ENCODE measurements around the gene NEUROD2. TPM values are rescaled to one million over a fixed set of nuclear protein-coding genes. Genes with fewer than 3 reads are reported as not detected.
"Not testable (repeated sequence)": the region's sequence is repeated elsewhere in the genome, so short reads cannot be mapped to it uniquely, and the experiment has no call there.

Gene NEUROD2
- total and polyA plus RNA-seq, 9 donors = not detected

DNA sequence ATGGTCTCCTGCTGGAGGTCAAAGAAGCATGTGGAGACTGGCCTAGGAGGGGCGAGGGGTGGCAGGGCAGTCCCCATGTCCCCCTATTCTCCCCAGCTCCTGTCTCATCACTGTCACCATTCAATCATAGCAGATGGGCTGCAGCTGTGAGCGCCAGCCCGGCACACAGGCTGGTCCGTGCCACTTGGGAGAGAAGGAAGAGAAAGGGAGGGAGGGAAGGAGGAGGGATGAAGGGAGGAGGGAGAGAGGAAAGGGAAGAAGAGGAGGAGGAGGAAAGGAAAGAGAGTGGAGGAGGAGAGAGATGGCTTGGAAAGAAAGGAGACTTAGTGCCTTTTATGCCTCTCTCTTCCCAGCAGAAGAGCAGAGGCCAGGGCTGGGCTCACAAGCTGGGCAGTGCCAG lies 12.4 kb downstream of the NEUROD2 start:
- Histone ChIP-seq H3K4me1 (ENCODE audit: insufficient read depth) (no peaks in the 10 kb centered on the region), H3K36me3 (no peaks in the 10 kb centered on the region), H3K27me3 (peaks cover 6% of the 10 kb centered on the region), H3K9me3 (no peaks in the 10 kb centered on the region), H3K4me3 (no peak overlapping the region), H3K27ac (no peak overlapping the region)
- no peak for DNase-seq
- intact Hi-C loops (cut with DNase I) = no loop called here
- no peak for TF ChIP-seq EP300 (IDR thresholded peaks at IDR 0.05)
- TF ChIP-seq, protein P1, sequence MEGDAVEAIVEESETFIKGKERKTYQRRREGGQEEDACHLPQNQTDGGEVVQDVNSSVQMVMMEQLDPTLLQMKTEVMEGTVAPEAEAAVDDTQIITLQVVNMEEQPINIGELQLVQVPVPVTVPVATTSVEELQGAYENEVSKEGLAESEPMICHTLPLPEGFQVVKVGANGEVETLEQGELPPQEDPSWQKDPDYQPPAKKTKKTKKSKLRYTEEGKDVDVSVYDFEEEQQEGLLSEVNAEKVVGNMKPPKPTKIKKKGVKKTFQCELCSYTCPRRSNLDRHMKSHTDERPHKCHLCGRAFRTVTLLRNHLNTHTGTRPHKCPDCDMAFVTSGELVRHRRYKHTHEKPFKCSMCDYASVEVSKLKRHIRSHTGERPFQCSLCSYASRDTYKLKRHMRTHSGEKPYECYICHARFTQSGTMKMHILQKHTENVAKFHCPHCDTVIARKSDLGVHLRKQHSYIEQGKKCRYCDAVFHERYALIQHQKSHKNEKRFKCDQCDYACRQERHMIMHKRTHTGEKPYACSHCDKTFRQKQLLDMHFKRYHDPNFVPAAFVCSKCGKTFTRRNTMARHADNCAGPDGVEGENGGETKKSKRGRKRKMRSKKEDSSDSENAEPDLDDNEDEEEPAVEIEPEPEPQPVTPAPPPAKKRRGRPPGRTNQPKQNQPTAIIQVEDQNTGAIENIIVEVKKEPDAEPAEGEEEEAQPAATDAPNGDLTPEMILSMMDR (IDR thresholded peaks at IDR 0.05) = no peak
- no peak for TF ChIP-seq POLR2A (IDR thresholded peaks at IDR 0.05)
- 13 to 22% (median 20%) methylated on average over 4 of the region's 4 CpGs for WGBS, 3 donors

DNA sequence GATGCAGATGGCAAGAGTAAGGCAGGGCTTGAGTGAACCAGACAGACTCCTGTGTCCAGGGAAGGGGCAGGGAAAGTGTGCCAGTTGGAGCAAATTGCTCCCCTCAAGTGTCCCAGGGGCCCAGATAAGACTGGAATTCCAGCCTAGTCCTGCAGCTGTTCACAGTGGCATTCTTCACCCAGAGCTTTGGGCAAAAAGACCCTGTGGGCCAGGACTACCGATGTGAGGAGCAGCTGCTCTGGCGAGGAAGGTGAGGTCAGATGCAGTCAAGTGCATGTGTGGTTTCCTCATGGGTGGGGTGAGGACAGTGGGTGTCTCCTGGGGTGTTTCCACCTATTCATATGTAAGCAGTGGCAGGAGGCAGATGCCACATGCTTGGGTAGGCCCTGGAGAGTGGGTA lies 14.3 kb downstream of the NEUROD2 start:
- no peak for DNase-seq
- Histone ChIP-seq H3K9me3 (no peaks in the 10 kb centered on the region), H3K4me1 (ENCODE audit: insufficient read depth) (no peaks in the 10 kb centered on the region), H3K4me3 (no peak overlapping the region), H3K27ac (no peak overlapping the region), H3K36me3 (no peaks in the 10 kb centered on the region), H3K27me3 (no peaks in the 10 kb centered on the region)
- TF ChIP-seq, protein P1 (IDR thresholded peaks at IDR 0.05) = no peak
- TF ChIP-seq POLR2A (IDR thresholded peaks at IDR 0.05) = no peak
- no peak for TF ChIP-seq EP300 (IDR thresholded peaks at IDR 0.05)
- WGBS, 3 donors = 82 to 92% (median 82%) methylated on average over 2 of the region's 2 CpGs
- intact Hi-C loops (cut with DNase I) = no loop called here

DNA sequence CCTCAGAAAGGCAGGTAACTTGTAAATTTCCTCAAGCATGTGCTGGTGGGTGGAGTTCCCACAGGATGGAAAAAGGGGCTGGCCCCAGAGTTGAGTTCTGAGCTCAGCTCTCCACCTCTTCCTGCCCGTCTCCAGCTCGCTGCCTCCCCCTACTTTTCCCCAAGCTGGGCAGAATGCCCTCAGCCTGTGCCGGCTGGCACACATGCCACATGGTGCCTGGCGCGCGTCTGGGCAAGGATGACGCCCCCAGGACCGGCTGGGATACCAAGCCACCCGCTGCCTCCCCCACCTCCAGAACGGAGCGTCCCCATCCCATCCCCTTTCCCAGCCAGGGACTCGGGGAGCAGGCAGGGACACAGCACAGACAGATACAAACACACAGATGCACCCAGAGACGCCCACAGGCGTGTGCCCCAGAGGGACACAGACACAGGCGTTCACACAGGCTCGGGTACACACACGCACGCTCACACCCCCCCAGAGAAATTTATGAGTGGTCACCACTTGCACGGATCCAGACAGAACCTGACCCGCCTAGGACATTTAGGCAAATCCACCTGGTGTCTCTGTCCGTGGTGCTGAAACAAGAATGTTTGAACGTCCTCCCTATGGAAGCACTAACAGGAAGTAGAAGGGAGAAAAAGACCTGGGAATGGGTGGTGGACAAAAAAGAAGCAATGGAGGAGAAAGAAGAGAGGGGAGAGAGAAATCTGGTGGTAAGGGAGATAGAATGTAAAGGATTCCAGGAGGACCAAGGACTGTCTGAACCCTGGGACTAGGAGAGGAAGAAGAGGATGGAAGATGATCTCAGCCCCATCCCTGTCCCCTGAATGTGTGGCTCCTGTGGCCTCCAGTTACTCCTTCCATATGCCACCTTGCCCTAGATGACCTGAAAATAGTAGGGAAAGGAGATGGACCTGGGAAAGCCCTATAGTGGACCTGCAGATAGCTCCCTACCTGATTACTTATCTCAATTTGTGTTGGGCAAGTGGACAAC lies 15.5 kb downstream of the NEUROD2 start:
- Histone ChIP-seq H3K4me1 (ENCODE audit: insufficient read depth) (no peaks in the 10 kb centered on the region), H3K9me3 (no peaks in the 10 kb centered on the region), H3K27ac (no peak overlapping the region), H3K4me3 (no peak overlapping the region), H3K36me3 (no peaks in the 10 kb centered on the region), H3K27me3 (no peaks in the 10 kb centered on the region)
- peak in 1 of 5 donors; percentile 19 for DNase-seq
- intact Hi-C loops (cut with DNase I) = no loop called here
- TF ChIP-seq POLR2A (IDR thresholded peaks at IDR 0.05) (no peak), EP300 (IDR thresholded peaks at IDR 0.05) (no peak)
- TF ChIP-seq, protein P1 (IDR thresholded peaks at IDR 0.05) = no peak
- WGBS, 3 donors = 2 to 6% (median 2%) methylated on average over 22 of the region's 22 CpGs

DNA sequence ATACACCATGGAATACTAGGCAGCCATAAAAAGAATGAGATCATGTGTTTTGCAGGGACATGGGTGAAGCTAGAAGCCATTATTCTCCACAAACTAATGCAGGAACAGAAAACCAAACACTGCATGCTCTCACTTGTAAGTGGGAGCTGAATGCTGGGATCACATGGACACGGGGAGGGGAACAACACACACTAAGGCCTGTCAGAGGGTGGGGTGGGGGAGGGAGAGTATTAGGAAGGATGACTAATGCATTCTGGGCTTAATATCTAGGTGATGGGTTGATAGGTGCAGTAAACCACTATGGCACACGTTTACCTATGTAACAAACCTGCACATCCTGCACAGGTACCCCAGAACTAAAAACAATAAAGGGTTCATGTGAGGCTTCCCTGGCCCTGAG lies 17.5 kb downstream of the NEUROD2 start:
- H3K4me3 ChIP-seq; H3K27ac ChIP-seq; DNase-seq; H3K36me3 ChIP-seq; intact Hi-C loops (cut with DNase I); H3K4me1 ChIP-seq (ENCODE audit: insufficient read depth); H3K27me3 ChIP-seq; H3K9me3 ChIP-seq: not testable (repeated sequence)
- 46 to 67% (median 62%) methylated on average over 2 of the region's 2 CpGs for WGBS, 3 donors

DNA sequence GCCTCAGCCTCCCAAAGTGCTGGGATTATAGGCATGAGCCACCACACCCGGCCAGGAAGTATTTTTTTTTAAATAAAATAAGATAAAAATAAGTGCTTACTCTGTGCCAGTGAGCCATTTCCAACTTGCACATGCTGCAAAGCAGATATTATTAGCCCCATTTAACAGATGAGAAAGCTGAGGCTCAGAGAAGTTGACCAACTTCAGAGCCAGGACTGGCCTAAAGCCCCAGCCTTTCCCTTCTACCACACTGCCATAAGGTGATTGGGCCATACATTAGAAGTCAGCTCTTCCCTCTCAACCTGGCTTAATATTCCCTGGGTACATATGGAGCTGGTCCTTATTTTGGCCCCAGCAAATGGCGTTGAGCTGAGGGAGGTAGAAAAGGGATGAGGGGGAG lies 25.1 kb downstream of the NEUROD2 start:
- no peak overlapping the region for H3K4me3 ChIP-seq
- H3K36me3 ChIP-seq = no peaks in the 10 kb centered on the region
- WGBS, 3 donors = 35 to 52% (median 52%) methylated on average over 2 of the region's 2 CpGs
- H3K4me1 ChIP-seq (ENCODE audit: insufficient read depth) = no peaks in the 10 kb centered on the region
- H3K9me3 ChIP-seq = no peaks in the 10 kb centered on the region
- no peak for DNase-seq
- no peaks in the 10 kb centered on the region for H3K27me3 ChIP-seq
- TF ChIP-seq, protein P1 (IDR thresholded peaks at IDR 0.05) = no peak
- TF ChIP-seq EP300 (IDR thresholded peaks at IDR 0.05) (no peak), POLR2A (IDR thresholded peaks at IDR 0.05) (no peak)
- H3K27ac ChIP-seq = no peak overlapping the region
- intact Hi-C loops (cut with DNase I) = no loop called here
